Caco-2 (cell line): ENCODE results near the gene ATP9B. TPM values are rescaled to one million over a fixed set of nuclear protein-coding genes. Genes with fewer than 3 reads are reported as not detected.
"Not testable (repeated sequence)": the region's sequence is repeated elsewhere in the genome, so short reads cannot be mapped to it uniquely, and the experiment has no call there.

Experiments used
- BruUV-seq: library from RNA; stranded (reverse); fragments of 400-500 nt; replicated peaks from 2 replicates; lab custom pipeline; 2021; lab: Mats Ljungman, UMichigan
- CTCF ChIA-PET: fragments of 300-600 bp; sonication (Branson Sonifier 250); formaldehyde crosslinking; loops from one replicate; lab custom pipeline; 2022; ENCODE audit warnings: antibody characterized with exemption; lab: Charles Lee
- POLR2A ChIA-PET: fragments of 300-600 bp; sonication (Branson Sonifier 250); formaldehyde crosslinking; loops from one replicate; lab custom pipeline; 2022; ENCODE audit warnings: antibody characterized with exemption; lab: Charles Lee
- DNase-seq, 2 experiments: peaks; one replicate each; pipeline versions ENCODE4 v3.0.0 to v3.0.0-alpha.2; 2020 to 2022
- H3K27me3 ChIP-seq: replicated peaks from 2 replicates; pipeline ENCODE4 v1.6.0; 2011; ENCODE audit warnings: low read length; ENCODE audit not compliant: control insufficient read depth, insufficient read depth
- H3K36me3 ChIP-seq: 2 replicates; pipeline ENCODE4 v1.5.1; 2011; ENCODE audit warnings: low read length; ENCODE audit not compliant: control insufficient read depth, insufficient read depth
- H3K4me1 ChIP-seq: fragments of 250-450 bp; sonication (Bioruptor Pico); 2 replicates; pipeline ENCODE4 v1.5.1; 2020; ENCODE audit warnings: mild to moderate bottlenecking
- H3K4me3 ChIP-seq: 2 replicates; pipeline ENCODE4 v1.5.1; 2011; ENCODE audit warnings: low read depth, mild to moderate bottlenecking, control low read depth, low read length
- H3K9me3 ChIP-seq: fragments of 250-450 bp; sonication (Bioruptor Pico); 2 replicates; pipeline ENCODE4 v1.5.1; 2020; ENCODE audit warnings: mild to moderate bottlenecking, moderate library complexity
- H3K27ac Mint-ChIP-seq: one replicate; pipeline ENCODE4 v1.8.0; 2022; ENCODE audit warnings: mixed read lengths; ENCODE audit not compliant: unreplicated experiment
- H3K27me3 Mint-ChIP-seq: one replicate; pipeline ENCODE4 v1.8.0; 2022; ENCODE audit warnings: mixed read lengths; ENCODE audit not compliant: insufficient read depth, unreplicated experiment
- H3K36me3 Mint-ChIP-seq: one replicate; pipeline ENCODE4 v1.8.0; 2022; ENCODE audit warnings: mild to moderate bottlenecking, mixed read lengths; ENCODE audit not compliant: insufficient read depth, unreplicated experiment
- H3K4me1 Mint-ChIP-seq: one replicate; pipeline ENCODE4 v1.8.0; 2022; ENCODE audit warnings: low read depth, mixed read lengths; ENCODE audit not compliant: unreplicated experiment
- H3K4me3 Mint-ChIP-seq: one replicate; pipeline ENCODE4 v1.8.0; 2022; ENCODE audit warnings: mild to moderate bottlenecking, moderate library complexity, mixed read lengths; ENCODE audit not compliant: unreplicated experiment
- H3K9me3 Mint-ChIP-seq: one replicate; pipeline ENCODE4 v1.8.0; 2022; ENCODE audit warnings: mixed read lengths; ENCODE audit not compliant: unreplicated experiment
- CTCF ChIP-seq, 2 experiments: fragments of 200-600 bp in 1 of 2; IDR thresholded peaks; 1 replicate in 1 of 2; 2 replicates in 1 of 2; pipeline versions ENCODE4 v1.5.1 to v1.8.0; 2011 to 2022; ENCODE audit warnings: antibody characterized with exemption in 1 of 2, control low read depth in 1 of 2, inconsistent platforms in 1 of 2, low read depth in 1 of 2, low read length in 1 of 2, mild to moderate bottlenecking in 1 of 2, moderate library complexity in 1 of 2; ENCODE audit not compliant: insufficient read depth in 1 of 2, severe bottlenecking in 1 of 2, unreplicated experiment in 1 of 2
- intact Hi-C: fragments of 100-400 bp; cut with micrococcal nuclease; formaldehyde crosslinking; loops from one replicate; pipeline ENCODE4 v1.10.0; 2022; ENCODE audit not compliant: unreplicated experiment
- total RNA-seq: library from RNA; stranded (reverse); gene quantifications from 2 replicates; pipeline ENCODE4 v1.2.3, GENCODE V29; 2022

The ATP9B gene
- total RNA-seq, 1 experiment from 2014 or later: 15.8 TPM

- CTCF ChIA-PET: no interaction called here
- Mint-ChIP-seq H3K27me3 (no peaks in the 10 kb centered on the region), H3K4me1 (no peaks in the 10 kb centered on the region), H3K9me3 (no peaks in the 10 kb centered on the region), H3K36me3 (no peaks in the 10 kb centered on the region), H3K4me3 (no peak overlapping the region), H3K27ac (no peak overlapping the region)
- no TSS peak for BruUV-seq
- no peak for DNase-seq
- no peak overlapping the region for H3K4me3 ChIP-seq
- TF ChIP-seq CTCF (IDR thresholded peaks at IDR 0.05; ENCODE audit: insufficient read depth in 1 of 2, low read depth in 1 of 2, low read length in 1 of 2, severe bottlenecking in 1 of 2, unreplicated experiment in 1 of 2): no peak
- POLR2A ChIA-PET: no interaction called here
- no peaks in the 10 kb centered on the region for H3K9me3 ChIP-seq
- H3K27me3 ChIP-seq: no peaks in the 10 kb centered on the region
- H3K4me1 ChIP-seq: no peaks in the 10 kb centered on the region
- intact Hi-C loops: no loop called here
- H3K36me3 ChIP-seq: no peaks in the 10 kb centered on the region
These were observed 214.7 kb downstream of the ATP9B start for GRCh38 chr18:79283929-79284328.

- H3K27ac Mint-ChIP-seq, intact Hi-C loops, BruUV-seq, DNase-seq, H3K9me3 ChIP-seq, H3K27me3 Mint-ChIP-seq, H3K4me1 ChIP-seq, H3K4me3 ChIP-seq, H3K36me3 Mint-ChIP-seq, POLR2A ChIA-PET, H3K27me3 ChIP-seq, H3K36me3 ChIP-seq, H3K4me1 Mint-ChIP-seq, CTCF ChIA-PET, H3K9me3 Mint-ChIP-seq, H3K4me3 Mint-ChIP-seq: not testable (repeated sequence)
These were observed 216.0 kb downstream of the ATP9B start for GRCh38 chr18:79285191-79285590.

GRCh38 chr18:79290409-79290808, 221.2 kb downstream of the ATP9B start:
- H3K4me1 Mint-ChIP-seq, POLR2A ChIA-PET, DNase-seq, BruUV-seq, H3K9me3 Mint-ChIP-seq, H3K9me3 ChIP-seq, intact Hi-C loops, H3K4me3 ChIP-seq, H3K4me1 ChIP-seq, H3K27me3 Mint-ChIP-seq, H3K36me3 Mint-ChIP-seq, H3K4me3 Mint-ChIP-seq, H3K27me3 ChIP-seq, H3K27ac Mint-ChIP-seq, CTCF ChIA-PET, H3K36me3 ChIP-seq: not testable (repeated sequence)

GRCh38 chr18:79290876-79291275, 221.7 kb downstream of the ATP9B start:
- CTCF ChIA-PET: no interaction called here
- H3K9me3 ChIP-seq: no peaks in the 10 kb centered on the region
- no peak for DNase-seq
- POLR2A ChIA-PET: no interaction called here
- H3K4me1 Mint-ChIP-seq: no peaks in the 10 kb centered on the region
- no peak for TF ChIP-seq CTCF (IDR thresholded peaks at IDR 0.05; ENCODE audit: insufficient read depth in 1 of 2, low read depth in 1 of 2, low read length in 1 of 2, severe bottlenecking in 1 of 2, unreplicated experiment in 1 of 2)
- no peaks in the 10 kb centered on the region for H3K27me3 Mint-ChIP-seq
- BruUV-seq: no TSS peak
- no peak overlapping the region for H3K4me3 Mint-ChIP-seq
- no peaks in the 10 kb centered on the region for H3K36me3 ChIP-seq
- no peaks in the 10 kb centered on the region for H3K36me3 Mint-ChIP-seq
- no peak overlapping the region for H3K4me3 ChIP-seq
- no peaks in the 10 kb centered on the region for H3K9me3 Mint-ChIP-seq
- no peaks in the 10 kb centered on the region for H3K27me3 ChIP-seq
- intact Hi-C loops: no loop called here
- no peaks in the 10 kb centered on the region for H3K4me1 ChIP-seq
- no peak overlapping the region for H3K27ac Mint-ChIP-seq
